K562 (cell line): Measurements from ENCODE around the gene MADCAM1. TPM values are rescaled to one million over a fixed set of nuclear protein-coding genes. Genes with fewer than 3 reads are reported as not detected.

ENCODE experiments used
- ATAC-seq: fragments of 200-7000 bp; cut with Tn5 transposase; 3 replicates; pipeline ENCODE4 v1.9.1; 2020; ENCODE audit warnings: moderate library complexity
- BruUV-seq: library from RNA; stranded (reverse); fragments of 400-500 nt; replicated peaks from 2 replicates; lab custom pipeline; 2021; lab: Mats Ljungman, UMichigan
- CTCF ChIA-PET: fragments of 300-600 bp; formaldehyde crosslinking; extraction: SDS; loops from one replicate; lab custom pipeline; 2021; ENCODE audit warnings: low intra/inter-chr PET ratio; lab: Yijun Ruan, JAX
- POLR2A ChIA-PET: fragments of 300-600, 350-650 bp; sonication (Branson Sonifier 250); formaldehyde crosslinking; extraction: SDS; loops from one replicate; lab custom pipeline; 2021; ENCODE audit warnings: antibody characterized with exemption, inconsistent platforms; lab: Yijun Ruan, JAX
- DNase-seq, 4 experiments: peaks; one replicate each; pipeline versions ENCODE4 v3.0.0 to v3.0.0-alpha.2; 2011 to 2018; ENCODE audit warnings: low spot score in 3 of 4, mixed read lengths in 3 of 4; ENCODE audit errors: extremely low read depth in 1 of 4
- FAIRE-seq: peaks from 2 replicates; lab custom pipeline; 2011; peaks lifted over from hg19 to GRCh38; lab: Jason Lieb, UNC
- H2AFZ ChIP-seq: 2 replicates; pipeline ENCODE4 v1.6.0; 2011; ENCODE audit warnings: low read depth, low read length, control low read depth, inconsistent platforms
- H3K27ac ChIP-seq: fragments of 200-600 bp; 3 replicates; pipeline ENCODE4 v1.8.0; 2011; ENCODE audit warnings: low read depth, mild to moderate bottlenecking, control low read depth, inconsistent platforms, low read length, moderate library complexity, mixed read lengths; ENCODE audit errors: extremely low read depth
- H3K27me3 ChIP-seq, 2 experiments: fragments of 300-600 bp in 1 of 2; 2 replicates in 1 of 2; 3 replicates in 1 of 2; pipeline versions ENCODE4 v1.6.0 to v1.8.0; 2011; ENCODE audit warnings: inconsistent platforms in 2 of 2, low read length in 2 of 2, mild to moderate bottlenecking in 1 of 2, mixed read lengths in 1 of 2, moderate library complexity in 1 of 2; ENCODE audit not compliant: control insufficient read depth in 2 of 2, insufficient read depth in 2 of 2
- H3K36me3 ChIP-seq: fragments of 300-600 bp; 3 replicates; pipeline ENCODE4 v1.8.0; 2011; ENCODE audit warnings: mild to moderate bottlenecking, low read length, inconsistent platforms; ENCODE audit not compliant: control insufficient read depth, insufficient read depth
- H3K4me1 ChIP-seq, 2 experiments: fragments of 200-600 bp in 1 of 2; replicated peaks in 1 of 2; 2 replicates in 1 of 2; 3 replicates in 1 of 2; pipeline versions ENCODE4 v1.5.1 to v1.8.0; 2011; ENCODE audit warnings: inconsistent platforms in 2 of 2, low read length in 2 of 2, mild to moderate bottlenecking in 1 of 2, mixed read lengths in 1 of 2, moderate library complexity in 1 of 2; ENCODE audit not compliant: control insufficient read depth in 2 of 2, insufficient read depth in 2 of 2
- H3K4me2 ChIP-seq: 2 replicates; pipeline ENCODE4 v1.6.1; 2011; ENCODE audit warnings: low read length, control low read depth, inconsistent platforms, mixed read lengths; ENCODE audit not compliant: insufficient read depth
- H3K4me3 ChIP-seq: fragments of 200-600 bp; sonication (generic), shearing (Covaris generic); 2 replicates; pipeline ENCODE4 v1.5.1; 2016; ENCODE audit warnings: control low read depth, inconsistent platforms
- H3K79me2 ChIP-seq: fragments of 200-600 bp; 3 replicates; pipeline ENCODE4 v1.8.0; 2011; ENCODE audit warnings: low read length, inconsistent platforms; ENCODE audit not compliant: control insufficient read depth, insufficient read depth
- H3K9ac ChIP-seq, 2 experiments: 2 replicates each; pipeline versions ENCODE4 v1.6.0 to v1.6.1; 2011; ENCODE audit warnings: low read depth in 2 of 2, low read length in 2 of 2, control low read depth in 1 of 2, inconsistent platforms in 1 of 2, mild to moderate bottlenecking in 1 of 2, mixed read lengths in 1 of 2; ENCODE audit not compliant: insufficient read depth in 1 of 2
- H3K9me1 ChIP-seq: one replicate; pipeline ENCODE4 v1.6.0; 2011; ENCODE audit warnings: inconsistent platforms, mild to moderate bottlenecking, low read length, moderate library complexity; ENCODE audit not compliant: control insufficient read depth, insufficient read depth
- H3K9me3 ChIP-seq: replicated peaks from 2 replicates; pipeline ENCODE4 v1.5.1; 2011; ENCODE audit warnings: low read depth, low read length, inconsistent platforms; ENCODE audit not compliant: control insufficient read depth, insufficient read depth
- H4K20me1 ChIP-seq: replicated peaks from 2 replicates; pipeline ENCODE4 v1.6.1; 2011; ENCODE audit warnings: low read length, inconsistent platforms, mixed read lengths; ENCODE audit not compliant: control insufficient read depth, insufficient read depth
- ATF1 ChIP-seq, 2 experiments: fragments of 450-650 bp in 1 of 2; IDR thresholded peaks; 2 replicates each; pipeline ENCODE4 v1.6.1; 2016; ENCODE audit warnings: missing compliant biosample characterization in 1 of 2, missing genetic modification characterization in 1 of 2
- BMI1 ChIP-seq: fragments of 150-350 bp; IDR thresholded peaks from 2 replicates; pipeline ENCODE4 v1.6.1; 2014; ENCODE audit warnings: low read length
- CBFA2T3 ChIP-seq: fragments of 450-650 bp; IDR thresholded peaks from 2 replicates; pipeline ENCODE4 v1.6.1; 2017
- CHD2 ChIP-seq: IDR thresholded peaks from 2 replicates; pipeline ENCODE4 v1.6.1; 2011; ENCODE audit warnings: low read depth, low read length
- KDM1A ChIP-seq, 2 experiments: fragments of 450-650 bp; IDR thresholded peaks; 2 replicates each; pipeline ENCODE4 v1.6.1; 2016; ENCODE audit warnings: mild to moderate bottlenecking in 2 of 2
- SNAPC5 ChIP-seq: fragments of 250-450 bp; sonication (Bioruptor Pico); IDR thresholded peaks from 2 replicates; pipeline ENCODE4 v1.8.0; 2021; ENCODE audit warnings: moderate library complexity, mild to moderate bottlenecking, inconsistent platforms
- WGBS: fragments of 100-300 bp; shearing (Covaris generic); methylation state at CpG from one replicate; pipeline ENCODE4 v1.1.6; 2016; ENCODE audit warnings: low coverage, mixed read lengths; ENCODE audit not compliant: insufficient coverage; ENCODE audit errors: missing lambda C conversion rate; 5-methylcytosine and 5-hydroxymethylcytosine counted together
- in situ Hi-C: fragments of 300-500 bp; cut with MboI; formaldehyde crosslinking; loops from 4 replicates; pipeline ENCODE4 v1.15.0; 2018; ENCODE audit warnings: inconsistent platforms, mixed read lengths
- intact Hi-C: fragments of 100-400 bp; cut with micrococcal nuclease; formaldehyde crosslinking; loops from 2 replicates; pipeline ENCODE4 v1.14.2; 2022
- polyA plus RNA-seq, 8 experiments: library from polyadenylated mRNA; depleted of rRNA in 4 of 8; stranded (reverse) in 5 of 8; unstranded in 3 of 8; fragments of >200 nt; fragmentation: Nextera tagmentation in 2 of 8; fragmentation: Illumina TruSeq in 1 of 8; extraction: Ambion mirVana in 2 of 8; extraction: Trizol in 1 of 8; gene quantifications; 2 replicates each; pipeline versions ENCODE4 v1.2.1 to v1.2.3, GENCODE V29; 2011 to 2014; ENCODE audit warnings: inconsistent platforms in 1 of 8, missing spikeins in 1 of 8
- total RNA-seq, 7 experiments: library from RNA; depleted of rRNA in 6 of 7; stranded (reverse); fragments of >200 nt in 6 of 7; fragmentation: Illumina TruSeq in 2 of 7; extraction: Trizol in 2 of 7; gene quantifications; 2 replicates each; pipeline versions ENCODE4 v1.2.1 to v1.2.3, GENCODE V29; 2011 to 2021; ENCODE audit warnings: low replicate concordance in 1 of 7
- TF ChIP-seq, protein P1 (sequence below), 3 experiments: IDR thresholded peaks in 2 of 3; conservative IDR thresholded peaks in 1 of 3; 2 replicates each; pipeline ENCODE4 v1.5.1; 2011 to 2012; ENCODE audit warnings: low read length in 3 of 3, mild to moderate bottlenecking in 3 of 3, control low read depth in 2 of 3, improper control_type of control experiment in 1 of 3, inconsistent platforms in 1 of 3, low read depth in 1 of 3, mixed read lengths in 1 of 3, moderate library complexity in 1 of 3; ENCODE audit not compliant: insufficient read depth in 2 of 3
- TF ChIP-seq, protein P2 (sequence below): sonication (generic); formaldehyde crosslinking; IDR thresholded peaks from 2 replicates; pipeline ENCODE4 v1.9.0; 2022; ENCODE audit warnings: mild to moderate bottlenecking, missing genetic modification reagents

The MADCAM1 gene
- total and polyA plus RNA-seq, 9 of the 15 experiments (the other 6 are each of a cell fraction or from before 2014, with no cell fraction given), result 0.09 to 0.36 (median 0.09) TPM; not detected in 6

DNA sequence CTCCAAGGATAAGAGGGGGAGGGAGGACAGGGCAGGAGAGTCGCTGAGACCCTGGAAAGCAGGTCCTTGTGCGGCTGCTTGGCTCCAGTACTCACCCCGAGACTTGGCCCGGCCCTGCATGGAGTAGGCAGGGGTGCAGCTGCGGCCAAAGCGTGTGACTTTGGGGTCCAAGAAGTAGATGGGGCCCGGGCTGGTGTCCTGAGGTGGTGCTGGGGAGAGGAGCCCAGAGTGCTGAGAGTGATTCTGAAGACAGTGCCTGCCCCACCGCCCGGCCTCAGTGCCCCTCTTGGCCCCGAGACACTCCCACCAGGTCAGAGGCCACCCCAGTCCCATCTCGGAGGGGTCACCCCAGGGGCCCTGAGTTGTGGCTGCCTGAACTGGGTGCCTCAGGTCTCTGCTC, 28.7 kb upstream of the MADCAM1 start:
- Histone ChIP-seq H3K27me3 (0 out of 5 replicates have a peak, but pooled peaks cover 0 to 8% of the 10 kb centered on the region in 2 experiments), H2AFZ (no peak overlapping the region), H3K4me3 (no peak overlapping the region), H3K9ac (no peak overlapping the region), H3K36me3 (no peaks in the 10 kb centered on the region), H3K4me1 (peaks cover 0 to 35% of the 10 kb centered on the region in 2 experiments; a peak in 3 of 5 replicates), H3K27ac (no peak overlapping the region), H4K20me1 (0 out of 2 replicates have a peak, but pooled peaks cover 5% of the 10 kb centered on the region), H3K79me2 (no peaks in the 10 kb centered on the region), H3K9me1 (no peaks in the 10 kb centered on the region), H3K4me2 (no peak overlapping the region), H3K9me3 (no peaks in the 10 kb centered on the region)
- 3% methylated on average over 10 of the region's 11 CpGs for WGBS
- DNase-seq, result no peak
- no peak for FAIRE-seq
- intact Hi-C loops (no loop called here), in situ Hi-C loops (no loop called here)
- CTCF ChIA-PET, result no interaction called here
- BruUV-seq, result no TSS peak
- POLR2A ChIA-PET, result no interaction called here
- TF ChIP-seq KDM1A (IDR thresholded peaks at IDR 0.05) (no peak), CHD2 (no peak), BMI1 (no peak), ATF1 (CRISPR knock-in tag; IDR thresholded peaks at IDR 0.05) (no peak), ATF1 (tag; IDR thresholded peaks at IDR 0.05) (no peak), CBFA2T3 (no peak), SNAPC5 (CRISPR knock-in tag) (no peak)
- TF ChIP-seq, protein P1, sequence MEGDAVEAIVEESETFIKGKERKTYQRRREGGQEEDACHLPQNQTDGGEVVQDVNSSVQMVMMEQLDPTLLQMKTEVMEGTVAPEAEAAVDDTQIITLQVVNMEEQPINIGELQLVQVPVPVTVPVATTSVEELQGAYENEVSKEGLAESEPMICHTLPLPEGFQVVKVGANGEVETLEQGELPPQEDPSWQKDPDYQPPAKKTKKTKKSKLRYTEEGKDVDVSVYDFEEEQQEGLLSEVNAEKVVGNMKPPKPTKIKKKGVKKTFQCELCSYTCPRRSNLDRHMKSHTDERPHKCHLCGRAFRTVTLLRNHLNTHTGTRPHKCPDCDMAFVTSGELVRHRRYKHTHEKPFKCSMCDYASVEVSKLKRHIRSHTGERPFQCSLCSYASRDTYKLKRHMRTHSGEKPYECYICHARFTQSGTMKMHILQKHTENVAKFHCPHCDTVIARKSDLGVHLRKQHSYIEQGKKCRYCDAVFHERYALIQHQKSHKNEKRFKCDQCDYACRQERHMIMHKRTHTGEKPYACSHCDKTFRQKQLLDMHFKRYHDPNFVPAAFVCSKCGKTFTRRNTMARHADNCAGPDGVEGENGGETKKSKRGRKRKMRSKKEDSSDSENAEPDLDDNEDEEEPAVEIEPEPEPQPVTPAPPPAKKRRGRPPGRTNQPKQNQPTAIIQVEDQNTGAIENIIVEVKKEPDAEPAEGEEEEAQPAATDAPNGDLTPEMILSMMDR (IDR thresholded peaks at IDR 0.05 in 2 of 3, conservative IDR thresholded peaks at IDR 0.05 in 1 of 3; ENCODE audit: insufficient read depth in 2 of 3, low read depth in 1 of 3, low read length in 3 of 3), result no peak
- TF ChIP-seq, protein P2, sequence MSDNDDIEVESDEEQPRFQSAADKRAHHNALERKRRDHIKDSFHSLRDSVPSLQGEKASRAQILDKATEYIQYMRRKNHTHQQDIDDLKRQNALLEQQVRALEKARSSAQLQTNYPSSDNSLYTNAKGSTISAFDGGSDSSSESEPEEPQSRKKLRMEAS, result no peak
- ATAC-seq, result no peak
